Activated CD4-positive, alpha-beta T cell treated with anti-CD3 and anti-CD28 coated beads for 36 hours (primary cell): ENCODE results near the gene MICAL1. TPM values are rescaled to one million over a fixed set of nuclear protein-coding genes. Genes with fewer than 3 reads are reported as not detected.
A peak's percentile ranks its signal among the peaks of the same experiment; 100 is the strongest.
"Not testable (repeated sequence)": the region's sequence is repeated elsewhere in the genome, so short reads cannot be mapped to it uniquely, and the experiment has no call there.

ENCODE experiments used
- ATAC-seq: fragments of 200-7000 bp; cut with Tn5 transposase; one replicate; pipeline ENCODE4 v1.10.0; 2021; ENCODE audit warnings: mild to moderate bottlenecking, moderate library complexity
- CTCF ChIA-PET: fragments of 350-600 bp; sonication (Branson Sonifier 250); formaldehyde crosslinking; loops from one replicate; lab custom pipeline; 2021; ENCODE audit warnings: antibody characterized with exemption; lab: Charles Lee
- POLR2A ChIA-PET: fragments of 350-600 bp; sonication (Branson Sonifier 250); formaldehyde crosslinking; loops from one replicate; lab custom pipeline; 2021; ENCODE audit warnings: antibody characterized with exemption, inconsistent platforms; lab: Charles Lee
- DNase-seq: peaks from one replicate; pipeline ENCODE4 v3.0.0-alpha.2; 2020
- H3K27ac Mint-ChIP-seq: one replicate; pipeline ENCODE4 v1.8.0; 2021; ENCODE audit warnings: mixed read lengths
- H3K27me3 Mint-ChIP-seq: one replicate; pipeline ENCODE4 v1.8.0; 2021; ENCODE audit warnings: mixed read lengths
- H3K36me3 Mint-ChIP-seq: one replicate; pipeline ENCODE4 v1.8.0; 2021; ENCODE audit warnings: low read depth, mixed read lengths
- H3K4me1 Mint-ChIP-seq: one replicate; pipeline ENCODE4 v1.8.0; 2021; ENCODE audit warnings: mixed read lengths
- H3K4me3 Mint-ChIP-seq: one replicate; pipeline ENCODE4 v1.8.0; 2021; ENCODE audit warnings: mild to moderate bottlenecking, moderate library complexity, mixed read lengths
- H3K9me3 Mint-ChIP-seq: one replicate; pipeline ENCODE4 v1.8.0; 2021; ENCODE audit warnings: low read depth, mixed read lengths
- intact Hi-C, 2 experiments: fragments of 100-400 bp; cut with DNase I in 1 of 2; cut with micrococcal nuclease in 1 of 2; formaldehyde crosslinking; loops; one replicate each; pipeline versions ENCODE4 v1.14.2 to v1.15.1; 2022 to 2024; cut with DNase I, micrococcal nuclease
- total RNA-seq, 2 experiments: library from RNA; stranded (reverse); gene quantifications; one replicate each; pipeline ENCODE4 v1.2.3, GENCODE V29; 2021

MICAL1 gene
- total RNA-seq, 2 experiments from 2014 or later = 25.1 to 26.3 TPM

- H3K36me3 Mint-ChIP-seq = peaks cover 52% of the 10 kb centered on the region
- no peak for ATAC-seq
- CTCF ChIA-PET = interaction anchor here (1.1 kb wide), 1 partner anchor 23 kb away, joined by 3 read pairs; no protein-coding TSS in a partner anchor
- peak overlapping the region; percentile 72 for H3K27ac Mint-ChIP-seq
- intact Hi-C loops = no loop called here
- H3K27me3 Mint-ChIP-seq = no peaks in the 10 kb centered on the region
- H3K9me3 Mint-ChIP-seq = peaks cover 5% of the 10 kb centered on the region
- H3K4me3 Mint-ChIP-seq = no peak overlapping the region
- DNase-seq = no peak
- POLR2A ChIA-PET = no interaction called here
- peaks cover 63% of the 10 kb centered on the region for H3K4me1 Mint-ChIP-seq
These were observed 6.4 kb upstream of the MICAL1 start for GRCh38 chr6:109461733-109462526.

GRCh38 chr6:109461205-109461604, 5.6 kb upstream of the MICAL1 start:
- intact Hi-C loops, POLR2A ChIA-PET, DNase-seq, H3K9me3 Mint-ChIP-seq, H3K27ac Mint-ChIP-seq, ATAC-seq, H3K27me3 Mint-ChIP-seq, H3K4me3 Mint-ChIP-seq: not testable (repeated sequence)
- peaks cover 53% of the 10 kb centered on the region for H3K36me3 Mint-ChIP-seq
- peaks cover 71% of the 10 kb centered on the region for H3K4me1 Mint-ChIP-seq
- CTCF ChIA-PET = interaction anchor here (1.1 to 1.5 kb wide), 2 partner anchors 22 to 25 kb away, joined by 3 to 4 read pairs; no protein-coding TSS in a partner anchor

DNA sequence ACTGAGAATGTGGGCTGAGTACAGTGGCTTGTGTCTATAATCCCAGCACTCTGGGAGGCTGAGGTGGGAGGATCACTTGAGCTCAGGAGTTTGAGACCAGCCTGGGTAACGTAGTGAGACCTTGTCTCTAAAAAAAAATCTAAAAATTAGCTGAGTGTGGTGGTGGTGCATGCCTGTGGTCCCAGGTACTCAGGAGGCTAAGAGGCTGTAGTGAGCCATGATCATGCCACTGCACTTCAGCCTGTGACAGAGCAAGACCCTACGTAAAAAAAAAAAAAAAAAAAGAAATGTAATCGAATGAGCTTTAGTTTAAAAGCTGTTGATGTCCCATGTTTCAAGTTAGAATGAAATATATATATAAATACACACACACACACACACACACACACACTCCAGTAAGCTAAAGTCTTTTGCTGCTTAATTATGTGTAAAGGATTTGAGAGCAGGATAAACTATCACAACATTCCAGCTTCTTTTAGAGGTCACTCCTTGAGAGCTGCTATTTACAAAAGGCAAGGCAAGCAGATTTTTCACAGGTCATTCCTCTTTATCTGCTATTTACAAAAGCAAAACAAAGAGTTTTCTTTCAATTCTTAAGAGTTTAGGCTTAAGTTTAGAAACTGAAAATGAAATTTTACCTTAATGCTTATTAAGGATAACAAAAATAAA, 4.7 kb upstream of the MICAL1 start:
- no peak for DNase-seq
- intact Hi-C loops = no loop called here
- Mint-ChIP-seq H3K36me3 (peaks cover 45% of the 10 kb centered on the region), H3K4me3 (no peak overlapping the region), H3K9me3 (peaks cover 5% of the 10 kb centered on the region), H3K4me1 (peaks cover 63% of the 10 kb centered on the region), H3K27ac (no peak overlapping the region), H3K27me3 (no peaks in the 10 kb centered on the region)
- ATAC-seq = no peak
- ChIA-PET CTCF (interaction anchor here (0.7 to 1.5 kb wide), 4 partner anchors 19 to 152 kb away, joined by 3 to 4 read pairs (median 3); partner anchors contain the start of genes PPIL6 and SMPD2), POLR2A (interaction anchor here (0.6 to 1.2 kb wide), 2 partner anchors 15 to 18 kb away, joined by 3 to 5 read pairs; no protein-coding TSS in a partner anchor)

GRCh38 chr6:109458774-109459531, 3.4 kb upstream of the MICAL1 start:
- H3K4me3 Mint-ChIP-seq = no peak overlapping the region
- ChIA-PET CTCF (interaction anchor here (0.6 to 2.4 kb wide), 6 partner anchors 14 to 766 kb away, joined by 3 to 10 read pairs (median 4); no protein-coding TSS in a partner anchor), POLR2A (interaction anchor here (0.6 to 1.2 kb wide), 5 partner anchors 17 to 85 kb away, joined by 3 to 6 read pairs (median 3); no protein-coding TSS in a partner anchor)
- ATAC-seq (peak; percentile 76), DNase-seq (peak; percentile 67)
- no peaks in the 10 kb centered on the region for H3K27me3 Mint-ChIP-seq
- H3K27ac Mint-ChIP-seq = peak overlapping the region; percentile 79
- H3K36me3 Mint-ChIP-seq = peaks cover 37% of the 10 kb centered on the region
- intact Hi-C loops = loop anchor here (1.0 to 2.0 kb wide), 3 partner anchors 14 to 77 kb away; partner anchors contain the start of gene CD164 (in 1 of the 2)
- H3K4me1 Mint-ChIP-seq = peaks cover 64% of the 10 kb centered on the region
- peaks cover 5% of the 10 kb centered on the region for H3K9me3 Mint-ChIP-seq

DNA sequence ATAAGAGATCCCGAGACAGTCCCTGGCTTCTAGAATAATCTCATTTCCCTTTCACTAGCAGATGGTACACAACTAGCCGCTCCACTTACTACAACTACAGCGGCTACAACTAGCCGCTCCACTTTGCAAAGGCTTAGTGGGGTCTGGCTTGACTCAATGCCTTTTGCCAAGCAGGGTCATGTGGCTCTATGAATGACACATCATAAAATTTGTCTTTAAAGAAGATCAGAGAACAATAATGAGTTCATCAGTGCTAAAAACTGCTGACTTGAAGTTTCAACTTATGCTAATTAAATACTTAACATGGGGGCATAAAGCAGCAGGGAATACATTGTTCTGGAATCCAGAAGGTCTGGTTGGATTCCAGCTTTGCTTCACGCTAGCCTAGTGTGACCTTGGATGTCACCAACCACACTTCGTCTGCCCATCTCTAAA, 2.0 kb upstream of the MICAL1 start:
- ChIA-PET CTCF (interaction anchor here (1.0 to 2.4 kb wide), 4 partner anchors 8 to 270 kb away, joined by 3 to 10 read pairs (median 6); partner anchors contain the start of genes PPIL6 and SMPD2), POLR2A (interaction anchor here (0.9 to 1.0 kb wide), 3 partner anchors 13 to 270 kb away, joined by 3 to 4 read pairs (median 4); no protein-coding TSS in a partner anchor)
- peaks cover 69% of the 10 kb centered on the region for H3K4me1 Mint-ChIP-seq
- ATAC-seq (no peak), DNase-seq (no peak)
- H3K27me3 Mint-ChIP-seq = no peaks in the 10 kb centered on the region
- no peak overlapping the region for H3K4me3 Mint-ChIP-seq
- peaks cover 5% of the 10 kb centered on the region for H3K9me3 Mint-ChIP-seq
- peaks cover 28% of the 10 kb centered on the region for H3K36me3 Mint-ChIP-seq
- intact Hi-C loops = no loop called here
- H3K27ac Mint-ChIP-seq = peak overlapping the region; percentile 42

GRCh38 chr6:109456710-109457561, 1.4 kb upstream of the MICAL1 start:
- Mint-ChIP-seq H3K9me3 (peaks cover 2% of the 10 kb centered on the region), H3K27ac (no peak overlapping the region), H3K4me3 (peak overlapping the region; percentile 28), H3K36me3 (peaks cover 22% of the 10 kb centered on the region), H3K4me1 (peaks cover 63% of the 10 kb centered on the region), H3K27me3 (no peaks in the 10 kb centered on the region)
- ChIA-PET CTCF (interaction anchor here (0.7 to 1.5 kb wide), 7 partner anchors 9 to 1419 kb away, joined by 3 to 7 read pairs (median 3); partner anchors contain the start of genes PPIL6 and SMPD2), POLR2A (interaction anchor here (0.9 to 1.0 kb wide), 3 partner anchors 12 to 269 kb away, joined by 3 to 4 read pairs (median 4); no protein-coding TSS in a partner anchor)
- no peak for DNase-seq
- intact Hi-C loops = no loop called here
- ATAC-seq = no peak

- Mint-ChIP-seq H3K4me1 (peaks cover 60% of the 10 kb centered on the region), H3K36me3 (peaks cover 16% of the 10 kb centered on the region), H3K9me3 (no peaks in the 10 kb centered on the region), H3K27me3 (no peaks in the 10 kb centered on the region), H3K4me3 (peak overlapping the region; percentile 87), H3K27ac (no peak overlapping the region)
- POLR2A ChIA-PET = interaction anchor here (1.3 kb wide), 1 partner anchor 26 kb away, joined by 9 read pairs; no protein-coding TSS in a partner anchor
- CTCF ChIA-PET = interaction anchor here (0.7 to 1.5 kb wide), 4 partner anchors 15 to 1420 kb away, joined by 3 to 7 read pairs (median 4); partner anchors contain the start of genes PPIL6 and SMPD2
- ATAC-seq = no peak
- no peak for DNase-seq
- intact Hi-C loops = no loop called here
These were observed 575 bp upstream of the MICAL1 start for GRCh38 chr6:109456111-109456583.

- ATAC-seq = peak; percentile 36
- peak; percentile 75 for DNase-seq
- Mint-ChIP-seq H3K27me3 (no peaks in the 10 kb centered on the region), H3K4me3 (peak overlapping the region; percentile 87), H3K9me3 (no peaks in the 10 kb centered on the region), H3K27ac (peak overlapping the region; percentile 92), H3K4me1 (peaks cover 63% of the 10 kb centered on the region), H3K36me3 (peaks cover 16% of the 10 kb centered on the region)
- intact Hi-C loops = loop anchor here (1.0 to 2.0 kb wide), 5 partner anchors 13 to 360 kb away; partner anchors contain the start of genes CD164 (in 1 of the 2), CEP57L1 (in 1 of the 2), PPIL6 (in 1 of the 2) and SESN1 (in 1 of the 2)
- CTCF ChIA-PET = interaction anchor here (0.6 to 3.9 kb wide), 5 partner anchors 13 to 82 kb away, joined by 3 to 25 read pairs (median 3); partner anchors contain the start of genes PPIL6 and SMPD2
- POLR2A ChIA-PET = interaction anchor here (1.2 to 1.3 kb wide), 3 partner anchors 13 to 73 kb away, joined by 3 to 9 read pairs (median 4); partner anchors contain the start of gene CD164
These were observed 806 bp downstream of the MICAL1 start for GRCh38 chr6:109454496-109455436.
